ENCODE results near the gene FXYD4.

Gene FXYD4

DNA sequence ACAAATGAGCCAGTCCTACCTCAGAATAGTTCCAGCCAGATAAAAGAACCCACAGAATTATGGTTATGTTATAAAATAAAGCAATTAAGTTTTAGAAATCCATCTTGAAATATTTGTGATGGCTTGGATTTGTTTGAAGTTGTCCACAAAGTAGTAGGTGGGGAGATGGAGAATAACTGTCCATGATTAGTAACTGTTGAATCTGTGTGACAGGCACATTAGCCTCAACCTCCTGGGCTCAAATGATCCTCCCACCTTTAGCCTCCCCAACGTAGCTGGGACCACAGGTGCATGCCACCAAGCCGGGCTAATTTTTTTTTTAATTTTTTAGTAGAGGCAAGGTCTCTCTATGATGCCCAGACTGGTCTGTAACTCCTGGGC lies 27.5 kb downstream of the FXYD4 start:
- no peak for DNase-seq

- no peak for DNase-seq
Observed at GRCh38 chr10:43399320-43400310, 28.2 kb downstream of the FXYD4 start.

DNA sequence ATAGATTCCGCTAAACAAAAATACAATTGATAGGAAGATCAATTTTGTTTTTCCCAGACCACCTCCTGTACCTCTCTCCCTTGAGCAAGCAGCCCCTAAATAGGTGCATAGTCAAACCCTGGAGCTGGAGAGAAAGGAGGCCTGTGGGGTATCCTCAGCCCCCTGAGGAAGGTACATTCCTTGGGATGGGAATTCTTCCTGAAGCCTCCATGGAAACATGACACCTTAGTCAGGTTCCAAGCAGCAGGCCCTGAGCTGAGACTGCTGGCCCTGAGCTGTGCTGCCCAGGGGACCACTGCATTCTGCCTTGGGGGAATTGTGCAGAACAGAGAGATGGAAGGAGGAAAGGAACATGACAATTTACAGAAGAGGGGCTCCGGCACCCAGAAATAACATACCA lies 30.2 kb downstream of the FXYD4 start:
- DNase-seq = no peak

GRCh38 chr10:43402176-43402575 lies 30.7 kb downstream of the FXYD4 start:
- no peak for DNase-seq

DNA sequence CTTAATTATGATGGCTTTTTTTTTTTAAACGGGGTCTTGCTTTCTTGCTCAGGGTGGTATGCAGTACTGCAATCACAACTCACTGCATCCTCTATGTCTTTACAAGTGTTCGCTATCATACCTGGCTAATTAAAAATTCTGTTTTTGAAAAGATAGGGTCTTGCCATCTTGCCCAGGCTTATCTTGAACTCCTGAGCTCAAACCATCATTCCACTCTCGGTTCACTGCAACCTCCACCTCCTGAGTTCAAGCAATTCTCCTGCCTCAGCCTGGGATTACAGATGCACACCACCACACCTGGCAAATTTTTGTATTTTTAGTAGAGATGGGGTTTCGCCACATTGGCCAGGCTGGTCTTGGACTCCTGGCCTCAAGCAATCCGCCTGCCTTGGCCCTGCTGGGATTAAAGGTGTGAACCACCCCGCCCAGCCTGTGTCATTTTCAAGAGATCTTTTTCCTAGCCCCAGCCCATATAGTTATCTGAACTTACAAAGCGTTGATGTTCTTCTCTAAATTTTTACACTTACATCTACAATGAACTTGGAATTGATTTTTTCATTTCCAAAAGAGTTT lies 31.5 kb downstream of the FXYD4 start:
- no peak for DNase-seq

DNA sequence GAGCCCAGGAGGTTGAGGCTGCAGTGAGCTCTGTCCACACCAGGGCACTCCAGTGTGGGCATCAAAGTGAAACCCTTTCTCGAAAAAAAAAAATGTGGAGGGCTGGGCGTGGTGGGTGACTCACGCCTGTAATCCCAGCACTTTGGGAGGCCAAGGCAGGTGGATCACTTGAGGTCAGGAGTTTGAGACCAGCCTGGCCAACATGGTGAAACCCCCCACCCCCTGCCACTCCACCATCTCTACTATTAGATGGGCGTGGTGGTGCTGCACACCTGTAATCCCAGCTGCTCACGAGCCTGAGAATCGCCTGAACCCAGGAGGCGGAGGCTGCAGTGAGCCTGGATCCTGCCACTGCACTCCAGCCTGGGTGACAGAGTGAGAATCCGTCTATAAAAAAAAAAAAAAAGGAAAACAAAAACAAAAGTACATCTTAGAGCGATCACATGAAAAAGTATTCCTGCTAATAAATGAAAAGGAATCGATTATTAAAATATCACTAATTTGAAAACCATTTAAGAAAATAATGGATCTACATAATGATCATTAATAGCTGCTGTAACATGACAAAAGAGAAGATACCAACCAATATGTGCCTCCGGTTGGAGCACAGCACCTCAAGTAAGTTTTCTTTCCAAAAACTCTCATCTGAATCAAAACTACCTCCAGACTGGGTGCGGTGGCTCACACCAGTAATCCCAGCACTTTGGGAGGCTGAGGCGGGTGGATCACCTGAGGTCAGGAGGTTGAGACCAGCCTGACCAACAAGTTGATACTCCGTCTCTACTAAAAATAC lies 32.7 kb downstream of the FXYD4 start:
- DNase-seq = no peak

GRCh38 chr10:43404704-43405084 lies 33.3 kb downstream of the FXYD4 start:
- peak; percentile 60 for DNase-seq

- peak; percentile 66 for DNase-seq
Observed at GRCh38 chr10:43407148-43407575, 35.7 kb downstream of the FXYD4 start.

GRCh38 chr10:43407576-43408330 lies 36.3 kb downstream of the FXYD4 start:
- DNase-seq = peak; percentile 88

GRCh38 chr10:43408331-43408709 lies 36.9 kb downstream of the FXYD4 start:
- no peak for DNase-seq

- DNase-seq = peak; percentile 97
Observed at GRCh38 chr10:43408710-43409384, 37.4 kb downstream of the FXYD4 start, which contains the start of gene HNRNPF. TSS of gene HNRNPF (minus strand) at chr10:43409186. CDS start at chr10:43387884, 21,302 bp downstream.

GRCh38 chr10:43409385-43410109 lies 38.1 kb downstream of the FXYD4 start:
- peak; percentile 86 for DNase-seq

GRCh38 chr10:43410345-43410744 lies 38.9 kb downstream of the FXYD4 start:
- no peak for DNase-seq

DNA sequence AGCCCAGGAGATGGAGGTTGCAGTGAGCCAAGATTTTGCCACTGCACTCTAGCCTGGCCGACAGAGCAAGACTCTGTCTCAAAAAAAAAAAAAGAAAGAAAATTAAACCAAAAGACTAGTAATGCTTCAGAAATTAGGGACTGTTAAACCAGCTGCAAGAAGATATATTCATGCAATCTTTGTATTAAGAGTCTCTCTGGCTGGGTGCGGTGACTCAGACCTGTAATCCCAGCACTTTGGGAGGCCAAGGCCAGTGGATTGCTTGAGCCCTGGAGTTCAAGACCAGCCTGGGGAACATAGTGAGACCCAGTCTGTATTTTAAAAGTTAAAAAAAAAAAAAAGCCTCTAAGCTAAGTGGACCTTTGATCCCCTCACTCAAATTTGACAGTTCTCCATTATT lies 40.1 kb downstream of the FXYD4 start:
- DNase-seq = no peak

GRCh38 chr10:43415544-43415943 lies 44.1 kb downstream of the FXYD4 start:
- no peak for DNase-seq

DNA sequence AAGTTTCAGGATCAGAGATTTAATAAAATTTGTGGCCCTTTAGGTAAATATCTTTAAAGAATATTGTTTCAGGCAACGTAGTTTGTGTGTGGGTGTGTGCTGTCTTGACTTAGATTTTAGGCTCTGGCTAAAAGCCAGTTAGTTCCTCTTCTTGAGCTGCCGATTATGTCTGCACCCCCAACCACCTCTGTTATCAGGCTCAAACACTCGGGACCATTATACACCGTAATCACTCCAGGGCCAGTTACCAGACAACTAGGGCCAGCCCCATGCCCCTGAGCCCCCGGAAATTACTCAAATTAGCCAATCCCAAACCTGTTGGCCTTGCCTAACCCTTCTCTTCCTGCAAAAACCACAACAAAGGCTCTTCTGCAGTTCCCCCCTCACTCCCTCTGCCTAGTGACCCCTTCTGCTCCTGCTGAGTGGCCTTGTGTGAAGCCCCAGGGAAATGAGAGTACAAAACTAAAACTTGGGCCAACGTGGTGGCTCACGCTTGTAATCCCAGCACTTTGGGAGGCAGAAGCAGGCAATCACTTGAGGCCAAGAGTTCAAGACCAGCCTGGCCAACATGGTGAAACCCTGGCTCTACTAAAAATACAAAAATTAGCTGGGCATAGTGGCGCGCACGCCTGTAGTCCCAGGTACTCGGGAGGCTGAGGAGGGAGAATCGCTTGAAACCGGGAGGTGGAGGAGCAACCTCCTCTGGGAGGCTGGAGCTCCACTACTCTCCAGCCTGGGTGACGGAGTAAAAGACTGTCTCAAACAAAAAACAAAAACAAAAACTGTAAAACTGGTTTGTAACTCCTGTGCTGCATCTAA lies 46.7 kb downstream of the FXYD4 start:
- DNase-seq = peak; percentile 72

GRCh38 chr10:43419997-43420368 lies 48.5 kb downstream of the FXYD4 start:
- DNase-seq = no peak

GRCh38 chr10:43420369-43421200 lies 49.1 kb downstream of the FXYD4 start:
- DNase-seq = peak; percentile 82

- DNase-seq = no peak
Observed at GRCh38 chr10:43421201-43421507, 49.7 kb downstream of the FXYD4 start.

GRCh38 chr10:43421519-43421918 lies 50.1 kb downstream of the FXYD4 start:
- no peak for DNase-seq
